Measurements from ENCODE around the gene EIF4G3. TPM values are rescaled to one million over a fixed set of nuclear protein-coding genes. Genes with fewer than 3 reads are reported as not detected.

EIF4G3 gene
- total and polyA plus RNA-seq, 2 donors (not counting 3 experiments of a cell fraction or from before 2014, with no cell fraction given), result 40.7 to 78.5 TPM

GRCh38 chr1:21149430-21149854, 27.3 kb downstream of the EIF4G3 start:
- H3K79me2 ChIP-seq (ENCODE audit: control insufficient read depth, insufficient read depth, low read length), result peaks cover 56% of the 10 kb centered on the region
- no TSS peak for BruUV-seq (replicated peaks)
- peak overlapping the region; percentile 67 for H3K9ac ChIP-seq (replicated peaks; ENCODE audit: extremely low read depth, insufficient read depth, low read length)

More at GRCh38 chr1:21149430-21149854, 27.3 kb downstream of the EIF4G3 start:
- no peak for TF ChIP-seq MYC (IDR thresholded peaks at IDR 0.05; ENCODE audit: low read depth, low read length)
- TF ChIP-seq CTCF (IDR thresholded peaks at IDR 0.05; ENCODE audit: extremely low read depth in 1 of 2, insufficient read depth in 1 of 2, low read depth in 1 of 2, low read length in 2 of 2), result no peak
- TF ChIP-seq POLR2AphosphoS5 (IDR thresholded peaks at IDR 0.05; ENCODE audit: insufficient read depth, low read depth, low read length), result no peak
- TF ChIP-seq EZH2 (IDR thresholded peaks at IDR 0.05; ENCODE audit: borderline replicate concordance, low read depth, low read length, severe bottlenecking), result no peak
- no peak for TF ChIP-seq POLR2A (IDR thresholded peaks at IDR 0.05; ENCODE audit: low read depth, low read length)
- TF ChIP-seq MAX (IDR thresholded peaks at IDR 0.05; ENCODE audit: insufficient read depth, insufficient read length), result no peak
- TF ChIP-seq JUN (IDR thresholded peaks at IDR 0.05; ENCODE audit: borderline replicate concordance, insufficient read depth, insufficient read length, low read depth), result peak; percentile 59
- Histone ChIP-seq H3K9me1 (replicated peaks; ENCODE audit: control insufficient read depth, extremely low read depth, insufficient read depth, low read length) (no peaks in the 10 kb centered on the region), H3K4me3 (replicated peaks in 1 of 3; ENCODE audit: insufficient read depth in 1 of 3, low read depth in 1 of 3, low read length in 3 of 3) (no peak overlapping the region), H2AFZ (ENCODE audit: low read depth, low read length) (no peak overlapping the region), H3K27ac (ENCODE audit: insufficient read depth, low read depth, low read length) (peak overlapping the region; percentile 74), H3K9me3 (replicated peaks; ENCODE audit: control insufficient read depth, insufficient read depth, low read length) (no peaks in the 10 kb centered on the region), H4K20me1 (replicated peaks; ENCODE audit: control insufficient read depth, extremely low read depth, insufficient read depth, low read length) (peaks cover 2% of the 10 kb centered on the region), H3K36me3 (ENCODE audit: control insufficient read depth in 2 of 2, extremely low read depth in 1 of 2, insufficient read depth in 2 of 2, low read length in 2 of 2) (no peaks in the 10 kb centered on the region), H3K4me1 (ENCODE audit: control insufficient read depth, extremely low read depth, insufficient read depth, low read length) (peaks cover 19% of the 10 kb centered on the region), H3K4me2 (ENCODE audit: insufficient read depth, low read length) (peak overlapping the region; percentile 53), H3K27me3 (ENCODE audit: control insufficient read depth in 2 of 2, insufficient read depth in 2 of 2, low read length in 2 of 2) (no peaks in the 10 kb centered on the region)
- intact Hi-C loops (cut with micrococcal nuclease), result loop anchor here (1.0 to 2.0 kb wide), 2 partner anchors 27 to 127 kb away; partner anchors contain the start of gene EIF4G3
- DNase-seq (ENCODE audit: low read depth, low spot score), result peak; percentile 91
- dilution Hi-C loops (cut with MboI; ENCODE audit: extremely low pct_ligation_motif_present, low sequenced_read_pairs), result no loop called here
- FAIRE-seq, result peak; percentile 48
- ChIA-PET CTCF (interaction anchor here (1.1 to 1.4 kb wide), 2 partner anchors 10 to 46 kb away, joined by 3 to 6 read pairs; no protein-coding TSS in a partner anchor), POLR2A (interaction anchor here (0.6 kb wide), 1 partner anchor 31 kb away, joined by 7 read pairs; no protein-coding TSS in a partner anchor)

Data from endothelial cell of umbilical vein (primary cell).